ENCODE data around the gene MEST.

DNA sequence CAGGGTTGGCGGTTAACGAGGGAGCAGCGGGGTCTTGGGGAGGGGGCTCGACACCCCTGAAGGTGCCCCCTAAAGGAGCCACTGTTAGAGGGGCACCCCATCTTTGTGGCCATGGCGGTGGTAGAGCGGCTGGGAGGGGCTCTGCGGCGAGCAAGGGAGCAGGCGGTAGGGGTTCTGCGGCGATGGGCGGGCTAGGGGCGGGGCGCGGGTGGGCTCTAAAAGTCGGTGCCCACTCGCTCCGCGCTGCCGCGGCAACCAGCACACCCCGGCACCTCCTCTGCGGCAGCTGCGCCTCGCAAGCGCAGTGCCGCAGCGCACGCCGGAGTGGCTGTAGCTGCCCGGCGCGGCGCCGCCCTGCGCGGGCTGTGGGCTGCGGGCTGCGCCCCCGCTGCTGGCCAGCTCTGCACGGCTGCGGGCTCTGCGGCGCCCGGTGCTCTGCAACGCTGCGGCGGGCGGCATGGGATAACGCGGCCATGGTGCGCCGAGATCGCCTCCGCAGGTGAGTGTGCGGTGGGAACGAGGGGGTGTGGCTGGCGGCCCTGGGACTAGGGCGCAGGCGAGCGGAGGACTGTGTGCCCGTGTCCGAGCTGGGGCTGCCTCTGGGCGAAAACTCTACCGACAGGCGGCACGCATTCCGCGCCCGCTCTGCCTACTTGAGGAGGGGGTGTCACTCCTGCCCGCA, at the start of gene MEST:
- no peak for TF ChIP-seq POLR2A (IDR thresholded peaks at IDR 0.05)
- TF ChIP-seq, protein P1, sequence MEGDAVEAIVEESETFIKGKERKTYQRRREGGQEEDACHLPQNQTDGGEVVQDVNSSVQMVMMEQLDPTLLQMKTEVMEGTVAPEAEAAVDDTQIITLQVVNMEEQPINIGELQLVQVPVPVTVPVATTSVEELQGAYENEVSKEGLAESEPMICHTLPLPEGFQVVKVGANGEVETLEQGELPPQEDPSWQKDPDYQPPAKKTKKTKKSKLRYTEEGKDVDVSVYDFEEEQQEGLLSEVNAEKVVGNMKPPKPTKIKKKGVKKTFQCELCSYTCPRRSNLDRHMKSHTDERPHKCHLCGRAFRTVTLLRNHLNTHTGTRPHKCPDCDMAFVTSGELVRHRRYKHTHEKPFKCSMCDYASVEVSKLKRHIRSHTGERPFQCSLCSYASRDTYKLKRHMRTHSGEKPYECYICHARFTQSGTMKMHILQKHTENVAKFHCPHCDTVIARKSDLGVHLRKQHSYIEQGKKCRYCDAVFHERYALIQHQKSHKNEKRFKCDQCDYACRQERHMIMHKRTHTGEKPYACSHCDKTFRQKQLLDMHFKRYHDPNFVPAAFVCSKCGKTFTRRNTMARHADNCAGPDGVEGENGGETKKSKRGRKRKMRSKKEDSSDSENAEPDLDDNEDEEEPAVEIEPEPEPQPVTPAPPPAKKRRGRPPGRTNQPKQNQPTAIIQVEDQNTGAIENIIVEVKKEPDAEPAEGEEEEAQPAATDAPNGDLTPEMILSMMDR (IDR thresholded peaks at IDR 0.05), result no peak
